Measurements from ENCODE around the gene OR52A1. TPM values are rescaled to one million over a fixed set of nuclear protein-coding genes. Genes with fewer than 3 reads are reported as not detected.

The OR52A1 gene
- total and polyA plus RNA-seq, 2 of the 8 experiments (the other 6 are each of a cell fraction or from before 2014, with no cell fraction given): 5.9 to 12.2 TPM

GRCh38 chr11:5117588-5117987, 37.0 kb downstream of the OR52A1 start (continued):
- TF ChIP-seq MAFK (IDR thresholded peaks at IDR 0.05; ENCODE audit: low read depth, low read length): no peak
- TF ChIP-seq HDAC2 (IDR thresholded peaks at IDR 0.05; ENCODE audit: borderline replicate concordance in 1 of 2, low read depth in 2 of 2, low read length in 2 of 2): no peak
- no peak for TF ChIP-seq SUZ12 (IDR thresholded peaks at IDR 0.05; ENCODE audit: low read length)
- no peak for TF ChIP-seq EZH2 (IDR thresholded peaks at IDR 0.05; ENCODE audit: low read depth, low read length, severe bottlenecking)
